Left cardiac atrium (tissue), 4 donors: Measurements from ENCODE around the gene PEX5L. TPM values are rescaled to one million over a fixed set of nuclear protein-coding genes. Genes with fewer than 3 reads are reported as not detected.
"Not testable (repeated sequence)": the region's sequence is repeated elsewhere in the genome, so short reads cannot be mapped to it uniquely, and the experiment has no call there.

ENCODE experiments used
- ATAC-seq, 2 donors: fragments of 200-7000 bp; cut with Tn5 transposase; one replicate each; pipeline ENCODE4 v1.9.1; 2020; ENCODE audit warnings: mild to moderate bottlenecking in 2 of 2, moderate library complexity in 2 of 2
- DNase-seq: peaks from one replicate; pipeline ENCODE4 v3.0.0-alpha.2; 2020
- intact Hi-C, 2 donors: fragments of 100-400 bp; cut with DNase I; formaldehyde crosslinking; loops; one replicate each; pipeline versions ENCODE4 v1.14.1 to v1.15.1; 2022 to 2023
- total RNA-seq, 2 donors: library from RNA; stranded (reverse); fragmentation: NEBNext Ultra II Directional; extraction: Animal tissue kit (Norgen Biotek cat#: 25700); gene quantifications; one replicate each; pipeline ENCODE4 v1.2.1, GENCODE V29; 2021
- donor health status: DM: no; HTN: yes; CAD: no.
- donor health status: DM: no; HTN: yes; CAD: no; lungs with severe emphysema.
- donor health status: DM: yes; HTN: yes; CAD: no.
- donor health status: Dilated cardiomyopathy.

Gene PEX5L
- total RNA-seq, 2 donors from 2014 or later: 0.39 to 1.4 TPM

DNA sequence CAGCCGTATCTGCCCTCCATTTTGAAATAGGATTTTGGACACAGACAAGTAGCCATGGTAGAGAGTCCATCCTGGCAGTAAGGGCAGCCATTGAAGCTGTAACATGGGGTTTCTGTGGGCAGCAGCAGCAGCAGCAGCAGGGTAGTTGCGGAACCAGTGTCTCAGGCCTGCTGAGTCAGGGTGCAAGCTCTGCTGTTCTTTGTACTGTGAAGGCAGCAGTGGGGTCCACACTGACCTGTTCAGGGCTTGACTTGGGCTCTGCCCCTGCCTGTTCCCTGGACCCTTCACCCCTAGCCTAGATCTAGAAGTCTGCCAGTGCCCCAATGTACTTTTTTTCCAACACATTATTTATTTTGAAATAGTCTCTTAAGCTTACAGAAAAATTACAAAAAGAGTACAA lies 9.7 kb downstream of the PEX5L start:
- DNase-seq (no peak), ATAC-seq (no peak)
- intact Hi-C loops: no loop called here

DNA sequence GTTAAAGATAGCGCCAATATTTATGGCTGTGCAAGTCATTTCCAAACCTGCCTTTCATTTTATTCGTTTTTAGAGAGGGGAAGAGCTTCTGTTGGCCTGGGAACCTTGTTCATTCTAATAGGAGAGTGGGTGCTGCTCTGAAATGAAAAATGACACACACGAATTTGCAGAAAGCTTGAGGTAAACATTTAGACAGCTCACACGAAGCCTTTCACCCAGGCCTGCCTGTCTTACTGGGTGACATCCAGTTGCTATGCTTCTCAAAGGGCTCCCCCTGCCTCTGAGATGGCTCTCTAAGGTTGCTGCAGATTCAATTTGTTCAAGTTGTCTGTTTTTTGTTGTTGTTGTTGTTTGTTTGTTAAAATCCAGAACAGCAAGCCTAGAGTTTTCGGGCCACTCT lies 18.2 kb downstream of the PEX5L start:
- intact Hi-C loops: no loop called here
- DNase-seq (no peak), ATAC-seq (no peak)

DNA sequence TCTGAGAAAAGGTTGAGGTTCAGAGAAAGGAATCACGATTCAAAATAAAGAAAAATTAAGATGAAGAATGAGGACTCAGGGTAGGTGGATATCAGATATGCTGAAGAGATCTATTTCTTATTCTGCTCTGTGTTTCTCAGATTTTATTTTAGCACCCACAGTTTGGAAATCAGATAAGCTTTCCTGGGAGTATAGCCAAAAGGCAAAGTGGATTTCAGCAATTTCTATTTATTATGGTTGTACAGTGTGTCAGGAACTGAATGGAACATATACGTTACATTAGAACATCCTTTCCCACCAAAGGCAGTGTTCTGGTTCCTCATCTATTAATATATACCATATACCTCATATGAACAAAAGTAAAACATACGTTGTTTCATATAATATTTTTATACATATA lies 18.9 kb downstream of the PEX5L start:
- ATAC-seq (no peak), DNase-seq (no peak)
- intact Hi-C loops: no loop called here

DNA sequence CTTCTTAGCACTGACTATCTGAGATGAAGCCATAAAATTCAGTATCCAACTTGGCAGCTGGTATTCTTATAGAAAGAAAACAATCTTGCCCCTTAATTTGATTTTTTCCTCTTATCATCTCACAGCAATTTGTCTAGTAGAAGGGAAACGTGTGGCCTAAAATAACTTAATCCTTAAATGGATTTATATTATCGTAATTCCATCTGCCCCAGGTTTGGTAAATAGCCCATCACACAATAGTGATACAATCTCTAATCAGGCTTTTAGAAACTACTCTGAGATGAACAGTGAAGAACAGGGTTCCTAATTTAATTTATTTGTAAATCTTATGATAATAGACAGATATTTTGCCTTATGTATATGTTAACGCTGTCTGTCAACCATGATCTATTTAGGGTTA lies 24.8 kb downstream of the PEX5L start:
- intact Hi-C loops: no loop called here
- DNase-seq (no peak), ATAC-seq (no peak)

DNA sequence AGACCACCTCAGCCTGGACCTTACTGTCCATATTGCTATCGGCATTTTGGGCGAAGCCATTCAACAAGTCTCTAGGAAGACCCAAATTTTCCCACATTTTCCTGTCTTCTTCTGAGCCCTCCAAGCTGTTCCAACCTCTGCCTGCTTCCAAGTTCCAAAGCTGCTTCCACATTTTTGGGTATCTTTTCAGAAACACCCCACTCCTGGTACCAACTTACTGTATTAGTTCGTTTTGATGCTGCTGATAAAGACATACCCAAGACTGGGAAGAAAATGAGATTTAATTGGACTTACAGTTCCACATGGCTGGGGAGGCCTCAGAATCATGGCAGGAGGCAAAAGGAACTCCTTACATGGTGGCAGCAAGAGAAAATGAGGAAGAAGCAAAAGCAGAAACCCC lies 28.4 kb downstream of the PEX5L start:
- intact Hi-C loops: not testable (repeated sequence)

DNA sequence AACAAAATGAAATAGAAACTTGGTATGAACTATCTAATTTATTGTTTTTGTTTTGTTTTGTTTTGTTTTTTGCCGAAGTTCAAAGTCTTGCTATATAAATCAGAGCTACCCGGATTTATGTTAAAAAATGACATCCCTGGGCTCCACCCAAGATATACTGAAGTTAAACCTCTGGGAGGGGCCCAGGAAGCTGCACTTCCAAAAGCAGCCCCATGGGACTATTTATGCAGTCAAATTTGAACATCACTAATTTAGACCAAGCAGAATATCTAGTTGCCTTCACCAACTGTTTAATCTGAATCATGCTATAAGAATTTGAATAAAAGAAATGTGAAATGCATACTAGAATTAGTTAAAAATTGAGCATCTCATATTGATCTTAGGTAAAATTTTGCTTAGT lies 32.2 kb downstream of the PEX5L start:
- no peak for DNase-seq
- intact Hi-C loops: no loop called here
- no peak for ATAC-seq

More for the DNA sequence above, 28.4 kb downstream of the PEX5L start:
- ATAC-seq, DNase-seq: not testable (repeated sequence)

DNA sequence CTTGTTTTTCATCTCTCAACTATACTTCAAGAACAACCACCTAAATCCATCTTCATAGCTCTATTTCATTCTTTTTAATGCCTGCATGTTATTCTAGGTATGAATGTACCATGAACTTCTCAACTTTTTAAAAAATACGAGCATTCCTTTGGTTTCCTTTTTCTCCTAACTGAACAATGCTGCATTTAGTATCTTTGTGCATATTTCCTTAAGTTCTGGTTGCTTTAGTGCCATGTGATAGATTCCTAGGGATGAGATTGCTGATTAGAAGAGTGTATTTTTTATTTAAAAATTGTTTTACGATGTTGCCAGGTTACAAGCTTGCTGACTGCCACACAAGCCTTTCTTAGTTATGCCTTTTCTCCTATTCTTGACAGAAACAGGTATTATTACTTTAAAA lies 34.7 kb downstream of the PEX5L start:
- DNase-seq (no peak), ATAC-seq (no peak)
- intact Hi-C loops: no loop called here

DNA sequence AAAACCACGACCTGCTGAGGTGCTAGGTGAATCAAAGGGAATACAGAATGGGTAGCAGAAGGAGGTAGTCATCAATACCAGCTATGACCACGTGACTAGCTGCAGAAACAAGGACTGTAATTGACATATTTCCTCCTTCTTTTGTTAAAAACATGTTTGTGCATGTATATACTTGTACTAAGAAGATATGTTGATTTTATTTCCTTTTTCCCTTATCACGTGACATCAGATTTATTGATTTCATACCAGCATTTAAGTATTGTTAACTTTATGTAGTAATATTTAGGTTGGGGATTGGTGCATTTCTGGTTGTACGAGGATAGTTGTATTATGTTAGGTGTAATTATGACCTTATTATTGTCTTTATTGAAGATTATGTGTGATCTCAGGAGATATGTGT lies 36.2 kb downstream of the PEX5L start:
- no peak for ATAC-seq
- intact Hi-C loops: no loop called here

DNA sequence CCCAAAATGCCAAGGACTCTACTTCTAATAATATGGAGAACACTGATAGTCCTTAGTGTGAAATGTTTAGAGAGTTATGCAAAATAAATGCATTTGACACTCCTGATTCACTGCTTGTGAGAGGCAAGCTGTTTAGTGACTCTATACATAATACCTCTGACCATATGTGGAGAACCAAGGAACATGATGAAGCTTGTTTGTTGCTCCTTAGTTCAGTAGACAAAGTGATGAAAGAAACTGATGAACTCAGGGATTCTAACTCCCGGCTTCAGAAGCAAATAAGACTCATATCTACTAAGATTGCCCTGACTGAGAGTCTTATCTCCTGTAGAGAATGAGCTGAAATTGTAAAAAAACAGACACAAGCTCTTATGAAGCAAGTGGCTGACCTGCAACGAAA lies 41.3 kb downstream of the PEX5L start:
- no peak for DNase-seq
- intact Hi-C loops: no loop called here
- no peak for ATAC-seq

More for the DNA sequence above, 36.2 kb downstream of the PEX5L start:
- no peak for DNase-seq

DNA sequence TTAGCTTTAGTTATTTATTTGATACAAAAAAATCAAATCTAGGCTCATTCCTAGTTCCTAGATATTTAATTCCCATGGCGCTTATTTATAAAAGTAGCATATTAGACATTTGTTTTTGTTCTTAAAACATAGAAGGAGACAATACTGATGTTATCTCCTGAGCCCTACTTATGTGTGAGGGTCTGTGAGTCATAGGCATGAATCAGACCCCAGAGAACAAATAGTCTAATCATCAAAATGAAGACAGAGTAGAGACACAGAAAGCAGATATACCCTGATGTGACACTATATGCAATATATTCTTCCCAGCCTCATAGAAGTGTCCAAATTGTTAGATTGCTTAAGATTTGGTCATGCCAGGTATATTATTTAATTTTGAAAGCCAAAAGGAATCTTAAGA lies 44.9 kb downstream of the PEX5L start:
- intact Hi-C loops: no loop called here
- DNase-seq: no peak
- no peak for ATAC-seq

DNA sequence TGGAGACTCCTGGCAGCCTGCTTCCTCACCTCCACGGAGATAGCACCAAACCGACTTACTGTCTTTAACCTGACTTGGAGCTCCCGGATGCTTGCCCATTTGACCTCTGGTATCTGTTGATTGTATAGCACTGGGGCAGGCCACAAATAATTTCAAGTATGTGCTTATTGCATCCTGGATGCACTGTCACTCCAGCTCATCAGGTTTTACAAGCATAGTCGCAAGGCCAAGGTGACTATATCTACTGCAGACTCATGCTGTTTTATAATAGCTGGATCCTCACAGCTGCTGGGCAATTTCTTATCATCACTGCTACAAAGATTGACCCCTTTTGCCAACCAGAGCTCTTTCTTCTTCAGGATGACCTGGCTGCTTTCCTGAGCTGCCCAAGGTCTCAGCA lies 45.6 kb downstream of the PEX5L start:
- ATAC-seq: no peak
- intact Hi-C loops: no loop called here
- DNase-seq: no peak

DNA sequence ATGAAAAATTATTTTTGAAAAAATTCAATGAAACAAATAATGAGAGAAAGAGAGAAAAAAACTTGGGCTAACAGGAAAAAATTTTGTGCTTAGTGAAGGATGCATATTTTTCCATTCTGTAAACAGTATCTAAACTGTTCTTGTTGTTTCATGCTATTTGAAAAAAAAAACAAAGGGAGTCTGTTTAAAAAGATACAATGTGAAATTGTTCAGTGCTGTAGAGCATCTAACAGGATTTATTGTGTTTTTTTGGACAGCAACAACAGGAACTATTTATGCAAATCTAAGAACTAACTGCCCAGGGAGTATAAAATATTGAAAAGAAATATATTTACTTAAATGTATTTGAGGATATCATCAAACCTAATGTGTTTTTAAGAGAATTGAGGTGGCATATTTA lies 55.1 kb downstream of the PEX5L start:
- DNase-seq: no peak
- ATAC-seq: no peak

DNA sequence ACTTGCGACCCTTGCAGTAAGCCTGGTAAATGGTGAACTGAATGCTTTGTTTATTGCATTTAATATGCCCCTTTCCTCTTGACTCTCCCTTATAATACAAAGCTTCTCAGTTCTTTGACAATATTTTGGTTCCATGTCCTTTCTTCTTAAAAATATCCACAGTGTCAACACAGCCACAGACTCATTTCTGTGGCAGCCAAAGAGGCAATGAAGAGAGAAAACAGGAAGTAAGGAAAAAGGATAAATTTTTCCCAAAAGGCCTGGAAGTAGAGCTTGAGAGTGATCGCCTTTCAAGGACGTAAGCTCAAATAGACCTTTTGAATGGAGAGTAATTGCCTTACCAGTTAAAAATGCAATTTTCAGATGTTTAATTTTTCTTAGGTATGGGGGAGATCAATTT lies 59.4 kb downstream of the PEX5L start:
- intact Hi-C loops: no loop called here
- ATAC-seq: no peak
- no peak for DNase-seq

More for the DNA sequence above, 55.1 kb downstream of the PEX5L start:
- intact Hi-C loops: no loop called here

DNA sequence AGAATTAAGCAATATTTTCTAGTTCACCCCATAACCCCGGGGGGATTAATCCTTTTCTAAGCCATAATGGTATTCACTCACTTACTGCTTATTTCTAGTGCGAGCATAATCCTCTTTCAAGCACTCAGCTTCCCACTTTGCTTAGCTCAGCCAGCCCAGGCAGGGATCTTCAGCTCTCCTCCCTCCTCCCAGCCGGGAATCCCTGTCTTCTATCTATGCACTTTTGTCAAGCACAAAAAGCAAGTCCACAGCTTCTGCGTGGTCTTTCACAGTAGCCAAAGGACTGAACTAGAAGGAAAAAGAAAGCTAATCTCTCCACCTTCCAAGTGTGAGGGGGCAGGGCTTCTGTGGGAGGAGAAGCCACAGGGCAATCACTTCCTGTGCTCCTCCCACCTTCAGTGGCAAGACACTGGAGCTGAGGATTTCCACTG lies 62.8 kb downstream of the PEX5L start:
- ATAC-seq (peak in 1 of 2 donors; percentile 49), DNase-seq (no peak)
- intact Hi-C loops: no loop called here

DNA sequence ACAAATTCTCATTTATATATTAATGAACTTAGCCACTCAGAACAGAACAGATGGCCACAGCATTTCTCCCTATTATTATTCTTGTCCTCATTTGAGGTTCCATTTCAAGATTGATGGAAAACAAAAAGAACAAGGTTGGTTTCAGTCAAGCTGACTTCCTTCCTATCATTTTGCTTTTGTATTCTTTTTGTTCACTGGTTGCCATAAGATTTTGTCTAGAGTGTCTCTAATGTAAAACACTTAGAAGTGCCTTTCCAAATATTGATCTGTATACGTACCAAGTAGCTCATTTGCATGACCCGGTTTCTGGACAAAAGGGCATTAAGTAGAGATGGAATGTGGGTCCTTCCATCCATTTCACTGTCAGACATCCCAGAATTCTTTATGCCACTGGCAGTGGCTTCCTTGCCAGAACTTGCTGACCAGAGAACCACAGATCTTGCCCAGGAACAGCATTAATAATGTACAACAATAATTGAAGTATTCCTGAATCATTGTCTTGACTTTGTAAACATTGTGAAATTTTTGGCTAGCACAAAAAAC lies 63.8 kb downstream of the PEX5L start:
- no peak for DNase-seq
- intact Hi-C loops: no loop called here
- ATAC-seq: no peak

DNA sequence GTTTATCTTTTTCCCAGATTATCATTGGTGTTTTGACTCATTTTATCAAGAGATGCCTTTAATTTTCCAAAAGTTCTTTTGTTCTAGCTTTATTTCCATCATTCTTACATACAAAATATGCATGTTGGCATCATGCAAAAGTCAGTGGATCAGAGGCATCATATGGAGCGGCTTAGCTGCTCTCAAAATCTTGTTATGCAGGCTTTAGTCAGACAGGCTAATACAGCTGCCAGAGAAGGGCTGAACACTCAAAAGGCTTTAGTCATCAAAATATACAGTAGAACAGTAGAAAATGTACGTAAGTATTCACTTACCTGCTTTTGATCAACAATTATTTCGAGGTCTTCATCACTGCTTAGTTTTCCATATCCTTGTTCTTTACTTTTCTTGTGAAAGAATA lies 65.5 kb downstream of the PEX5L start:
- intact Hi-C loops: no loop called here
- DNase-seq (no peak), ATAC-seq (peak in 1 of 2 donors; percentile 68)

DNA sequence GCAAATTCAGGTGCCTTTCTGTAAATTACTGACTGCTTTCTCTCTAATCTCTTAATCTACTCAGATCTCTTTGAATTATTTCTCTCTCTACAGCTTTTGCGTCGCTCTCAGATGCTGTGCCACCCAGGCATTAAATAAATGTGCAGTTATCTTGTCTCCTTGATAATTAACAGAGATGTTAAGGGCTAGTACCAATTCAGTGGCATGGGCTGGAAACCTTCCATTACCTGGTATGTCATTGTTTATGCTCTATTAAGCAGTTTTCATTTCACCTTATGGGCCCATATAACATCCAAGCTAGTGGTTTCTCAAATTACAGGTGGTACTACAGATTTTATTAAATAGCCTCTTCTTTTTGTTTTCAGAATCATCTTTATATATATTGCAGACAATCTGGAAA lies 66.0 kb downstream of the PEX5L start:
- intact Hi-C loops: no loop called here
- no peak for DNase-seq

DNA sequence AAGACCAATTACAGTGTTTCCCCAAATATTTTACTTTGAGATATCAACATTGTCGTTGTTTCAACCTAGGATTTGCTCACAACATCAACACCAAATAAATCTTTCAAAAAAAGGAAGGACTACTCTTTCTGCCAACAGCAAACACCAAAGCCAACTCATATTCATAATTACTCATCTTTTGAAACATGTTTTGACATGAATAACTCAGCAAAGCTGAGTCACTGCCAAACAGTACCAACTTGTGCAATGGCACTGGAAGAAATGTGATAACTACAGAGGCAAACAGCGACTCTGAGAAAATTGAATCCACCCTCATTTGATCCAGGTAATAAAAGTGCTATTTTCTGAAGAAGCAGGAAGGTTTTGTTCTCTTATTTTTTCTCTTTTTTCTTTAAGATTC lies 67.2 kb downstream of the PEX5L start:
- ATAC-seq (peak in 1 of 2 donors; percentile 75), DNase-seq (no peak)
- intact Hi-C loops: no loop called here

More for the DNA sequence above, 66.0 kb downstream of the PEX5L start:
- no peak for ATAC-seq

DNA sequence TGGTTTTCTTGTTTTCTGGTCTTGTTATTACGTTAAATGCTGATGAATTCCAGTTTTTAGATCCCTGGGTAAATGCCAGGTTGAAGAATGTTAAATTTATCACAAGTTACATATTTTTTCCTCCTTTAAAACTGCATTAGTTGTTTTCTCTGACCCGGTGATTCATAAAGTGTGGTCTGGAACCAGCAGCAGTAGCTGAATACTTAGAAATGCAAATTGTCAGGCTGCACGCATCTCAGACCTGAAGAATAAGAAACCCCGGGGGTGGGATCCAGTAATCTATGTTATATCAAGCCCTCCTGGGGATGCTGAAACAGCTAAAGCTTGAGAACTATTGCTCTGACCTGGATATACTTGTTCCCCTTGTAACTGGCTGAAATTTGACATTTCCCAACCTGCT lies 69.1 kb downstream of the PEX5L start:
- DNase-seq (no peak), ATAC-seq (peak in 1 of 2 donors; percentile 41)
- intact Hi-C loops: no loop called here

DNA sequence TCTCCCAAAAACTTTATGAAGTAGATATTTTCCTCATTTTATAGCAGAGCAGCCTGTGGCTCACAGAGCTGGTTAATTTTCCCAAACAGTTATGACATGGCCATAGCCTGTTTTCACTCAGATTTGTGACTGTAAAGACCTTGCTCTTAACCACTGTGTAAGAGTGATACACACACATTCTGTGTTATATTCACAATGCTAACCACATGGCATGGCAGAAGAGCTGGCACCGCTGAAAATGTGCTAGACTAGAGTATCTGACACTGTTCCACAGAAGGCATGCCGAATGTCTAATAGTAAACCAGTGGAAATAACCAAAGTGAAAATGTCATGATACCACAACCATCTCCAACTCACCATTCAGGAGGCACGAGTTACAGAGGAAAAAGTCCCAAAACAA lies 71.8 kb downstream of the PEX5L start:
- ATAC-seq (no peak), DNase-seq (no peak)
- intact Hi-C loops: no loop called here

DNA sequence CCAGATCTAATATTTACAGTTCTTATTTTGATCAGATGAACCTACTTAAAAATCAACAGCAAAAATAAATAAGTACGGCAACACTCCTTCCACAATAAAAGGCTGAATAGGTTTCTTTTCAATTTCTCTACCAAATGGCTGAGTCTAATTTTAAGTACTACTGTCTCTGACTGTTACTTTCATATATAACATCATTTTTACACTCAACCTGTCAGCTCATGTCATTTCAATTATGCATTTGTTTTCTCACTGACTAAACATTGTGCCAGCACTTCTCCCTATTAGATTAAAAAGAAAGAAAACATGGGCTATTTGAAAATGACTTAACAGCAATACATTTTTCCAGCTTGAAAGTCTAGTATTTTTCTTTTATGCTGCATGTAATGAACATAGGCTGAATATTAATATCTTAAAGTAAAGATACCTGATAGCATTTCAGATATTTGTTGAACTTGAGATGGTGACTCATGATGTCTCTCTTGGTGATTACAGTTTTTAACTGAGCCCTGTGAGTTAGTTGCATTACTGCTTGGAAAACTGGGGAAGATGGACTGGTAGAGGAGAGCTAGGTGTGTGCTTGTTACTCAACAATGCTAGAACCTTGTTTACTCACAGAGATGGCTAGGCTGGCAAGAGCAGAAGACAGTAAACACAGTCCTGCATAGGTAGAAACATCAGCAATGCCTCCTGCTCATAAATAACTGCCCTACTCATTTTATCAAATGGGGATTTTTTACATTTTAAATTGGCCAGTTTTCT lies 73.9 kb downstream of the PEX5L start:
- intact Hi-C loops: no loop called here

More for the DNA sequence above, 73.9 kb downstream of the PEX5L start:
- DNase-seq: no peak
- ATAC-seq: no peak
